ENCODE measurements around the gene SBF2. TPM values are rescaled to one million over a fixed set of nuclear protein-coding genes. Genes with fewer than 3 reads are reported as not detected.

SBF2 gene
- total RNA-seq, 1 donor from 2014 or later, result 24.0 TPM

DNA sequence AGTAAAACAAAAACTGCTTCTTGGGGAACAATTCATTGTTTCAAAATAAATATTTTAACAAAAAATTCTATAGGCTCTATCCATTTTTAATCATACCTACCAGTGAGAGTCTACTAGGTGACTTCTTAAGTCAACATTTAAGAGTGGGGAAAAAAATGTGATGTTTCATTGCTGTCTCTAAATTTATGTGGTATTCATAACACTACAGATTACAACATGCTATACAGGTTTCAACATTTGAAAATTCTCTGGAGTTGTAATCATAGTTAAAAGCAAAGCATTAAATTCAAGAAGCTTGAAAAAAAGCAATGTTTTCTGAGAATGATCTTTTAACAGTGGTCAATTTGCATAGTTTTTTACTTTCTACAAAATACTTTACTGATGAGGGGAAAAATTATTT lies 18.3 kb downstream of the SBF2 start:
- no peak for FAIRE-seq
- no peak overlapping the region for H3K4me3 ChIP-seq (ENCODE audit: low read depth, low read length)
- H3K27me3 ChIP-seq (ENCODE audit: control insufficient read depth, insufficient read depth, low read length), result no peaks in the 10 kb centered on the region
- TF ChIP-seq, protein P1, sequence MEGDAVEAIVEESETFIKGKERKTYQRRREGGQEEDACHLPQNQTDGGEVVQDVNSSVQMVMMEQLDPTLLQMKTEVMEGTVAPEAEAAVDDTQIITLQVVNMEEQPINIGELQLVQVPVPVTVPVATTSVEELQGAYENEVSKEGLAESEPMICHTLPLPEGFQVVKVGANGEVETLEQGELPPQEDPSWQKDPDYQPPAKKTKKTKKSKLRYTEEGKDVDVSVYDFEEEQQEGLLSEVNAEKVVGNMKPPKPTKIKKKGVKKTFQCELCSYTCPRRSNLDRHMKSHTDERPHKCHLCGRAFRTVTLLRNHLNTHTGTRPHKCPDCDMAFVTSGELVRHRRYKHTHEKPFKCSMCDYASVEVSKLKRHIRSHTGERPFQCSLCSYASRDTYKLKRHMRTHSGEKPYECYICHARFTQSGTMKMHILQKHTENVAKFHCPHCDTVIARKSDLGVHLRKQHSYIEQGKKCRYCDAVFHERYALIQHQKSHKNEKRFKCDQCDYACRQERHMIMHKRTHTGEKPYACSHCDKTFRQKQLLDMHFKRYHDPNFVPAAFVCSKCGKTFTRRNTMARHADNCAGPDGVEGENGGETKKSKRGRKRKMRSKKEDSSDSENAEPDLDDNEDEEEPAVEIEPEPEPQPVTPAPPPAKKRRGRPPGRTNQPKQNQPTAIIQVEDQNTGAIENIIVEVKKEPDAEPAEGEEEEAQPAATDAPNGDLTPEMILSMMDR (IDR thresholded peaks at IDR 0.05; ENCODE audit: insufficient read depth, low read length, severe bottlenecking), result no peak
- DNase-seq (ENCODE audit: low read depth), result peak; percentile 81
- no peaks in the 10 kb centered on the region for H3K36me3 ChIP-seq (ENCODE audit: control insufficient read depth, insufficient read depth, low read length)

DNA sequence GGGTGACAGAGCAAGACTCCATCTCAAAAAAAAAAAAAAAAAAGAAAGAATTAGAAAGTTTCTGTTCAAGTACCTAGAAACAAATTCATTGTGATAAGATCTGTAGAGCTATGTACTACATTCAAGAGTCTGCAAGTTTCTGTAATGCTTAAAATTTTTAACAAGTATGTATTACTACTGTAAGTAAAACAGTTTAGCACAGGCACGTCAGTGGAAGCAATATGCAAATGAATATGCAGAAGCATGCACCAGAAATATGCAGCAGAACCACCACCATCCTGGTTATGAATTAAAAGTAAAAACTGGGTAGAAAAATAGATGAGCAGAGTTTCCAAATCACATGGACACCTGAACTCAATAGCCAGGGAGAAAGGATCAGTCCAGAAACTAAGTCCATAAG lies 19.3 kb downstream of the SBF2 start:
- DNase-seq (ENCODE audit: low read depth) (no peak), FAIRE-seq (no peak)
- H3K27me3 ChIP-seq (ENCODE audit: control insufficient read depth, insufficient read depth, low read length), result no peaks in the 10 kb centered on the region
- no peak overlapping the region for H3K4me3 ChIP-seq (ENCODE audit: low read depth, low read length)
- H3K36me3 ChIP-seq (ENCODE audit: control insufficient read depth, insufficient read depth, low read length), result no peaks in the 10 kb centered on the region
- TF ChIP-seq, protein P1 (IDR thresholded peaks at IDR 0.05; ENCODE audit: insufficient read depth, low read length, severe bottlenecking), result no peak

DNA sequence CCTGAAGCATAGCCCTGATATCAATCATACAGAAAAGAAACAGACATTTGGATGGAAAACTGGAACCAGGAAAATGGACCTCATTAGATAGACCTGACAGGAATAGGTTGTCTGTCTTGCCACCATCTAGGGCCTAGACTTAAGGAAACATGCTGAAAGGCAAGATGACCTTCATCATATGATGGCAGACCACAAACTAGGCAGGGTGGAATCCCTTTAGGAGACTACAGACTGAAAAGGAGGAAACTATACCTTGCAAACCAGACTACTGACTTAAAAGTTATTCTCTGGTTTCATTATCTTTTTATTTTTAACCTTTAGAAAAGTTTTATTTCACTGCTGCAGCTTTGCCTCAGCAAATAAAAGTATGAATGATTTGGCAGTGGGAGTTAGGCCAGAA lies 20.3 kb downstream of the SBF2 start:
- no peak for FAIRE-seq
- Histone ChIP-seq H3K36me3 (ENCODE audit: control insufficient read depth, insufficient read depth, low read length) (no peaks in the 10 kb centered on the region), H3K27me3 (ENCODE audit: control insufficient read depth, insufficient read depth, low read length) (no peaks in the 10 kb centered on the region), H3K4me3 (ENCODE audit: low read depth, low read length) (no peak overlapping the region)
- DNase-seq (ENCODE audit: low read depth), result no peak
- TF ChIP-seq, protein P1 (IDR thresholded peaks at IDR 0.05; ENCODE audit: insufficient read depth, low read length, severe bottlenecking), result no peak

DNA sequence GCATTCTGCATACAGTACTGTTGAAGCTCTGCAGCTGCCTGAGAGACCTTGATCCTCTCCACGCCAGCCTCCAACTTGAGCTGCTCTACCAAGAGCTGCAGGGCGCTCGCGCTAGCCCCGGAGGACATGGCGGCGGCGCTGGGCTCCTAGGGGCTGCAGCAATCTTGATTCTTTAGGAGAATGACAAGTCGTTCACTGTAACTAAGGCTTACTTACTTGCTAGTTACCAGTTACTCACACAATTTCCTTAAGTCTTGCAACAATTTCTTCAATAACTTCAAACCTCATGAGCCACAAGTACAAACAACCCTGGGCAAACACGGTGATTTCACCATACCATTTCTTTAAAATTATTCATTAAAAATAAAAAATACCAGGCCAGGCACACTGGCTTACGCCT lies 21.9 kb downstream of the SBF2 start:
- DNase-seq (ENCODE audit: low read depth), result peak; percentile 57
- Histone ChIP-seq H3K36me3 (ENCODE audit: control insufficient read depth, insufficient read depth, low read length) (no peaks in the 10 kb centered on the region), H3K27me3 (ENCODE audit: control insufficient read depth, insufficient read depth, low read length) (no peaks in the 10 kb centered on the region), H3K4me3 (ENCODE audit: low read depth, low read length) (no peak overlapping the region)
- TF ChIP-seq, protein P1 (IDR thresholded peaks at IDR 0.05; ENCODE audit: insufficient read depth, low read length, severe bottlenecking), result no peak
- no peak for FAIRE-seq

DNA sequence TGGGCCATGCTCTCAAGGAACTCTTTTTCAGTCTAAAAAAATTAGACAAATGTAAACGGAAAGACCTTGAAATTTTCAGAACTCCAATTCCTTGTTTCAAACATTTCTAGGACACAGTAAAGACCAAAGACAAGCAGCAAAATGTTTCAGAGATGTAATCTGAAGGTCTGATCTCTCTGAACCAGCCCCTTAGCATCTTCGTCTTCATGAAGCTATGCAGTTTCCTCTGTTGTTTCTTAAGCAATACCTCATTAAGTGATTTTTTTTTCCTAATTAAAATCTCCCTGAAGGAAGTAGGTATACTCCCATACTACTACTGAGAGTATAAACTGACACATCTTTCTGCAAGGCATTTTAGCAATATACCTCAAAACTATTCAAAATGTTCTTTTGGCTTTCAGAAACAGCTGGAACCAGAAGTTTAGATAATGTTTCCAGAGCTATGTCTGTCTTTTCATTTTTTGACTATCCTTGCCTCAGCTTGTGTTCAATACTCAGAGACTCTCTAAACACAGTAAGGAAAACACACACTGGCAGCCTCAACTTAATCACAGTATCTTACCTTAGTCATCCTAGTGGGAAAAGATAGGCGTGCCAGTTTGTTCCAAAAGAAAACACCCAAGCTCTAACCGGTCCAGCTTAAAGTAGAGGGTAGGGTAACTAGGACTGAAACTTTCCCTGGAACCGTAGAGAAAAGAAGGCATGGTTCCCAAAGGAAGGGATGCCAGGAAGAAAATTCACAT lies 25.1 kb downstream of the SBF2 start:
- Histone ChIP-seq H3K4me3 (ENCODE audit: low read depth, low read length) (no peak overlapping the region), H3K27me3 (ENCODE audit: control insufficient read depth, insufficient read depth, low read length) (no peaks in the 10 kb centered on the region), H3K36me3 (ENCODE audit: control insufficient read depth, insufficient read depth, low read length) (no peaks in the 10 kb centered on the region)
- no peak for FAIRE-seq
- DNase-seq (ENCODE audit: low read depth), result peak; percentile 48
- TF ChIP-seq, protein P1 (IDR thresholded peaks at IDR 0.05; ENCODE audit: insufficient read depth, low read length, severe bottlenecking), result no peak

DNA sequence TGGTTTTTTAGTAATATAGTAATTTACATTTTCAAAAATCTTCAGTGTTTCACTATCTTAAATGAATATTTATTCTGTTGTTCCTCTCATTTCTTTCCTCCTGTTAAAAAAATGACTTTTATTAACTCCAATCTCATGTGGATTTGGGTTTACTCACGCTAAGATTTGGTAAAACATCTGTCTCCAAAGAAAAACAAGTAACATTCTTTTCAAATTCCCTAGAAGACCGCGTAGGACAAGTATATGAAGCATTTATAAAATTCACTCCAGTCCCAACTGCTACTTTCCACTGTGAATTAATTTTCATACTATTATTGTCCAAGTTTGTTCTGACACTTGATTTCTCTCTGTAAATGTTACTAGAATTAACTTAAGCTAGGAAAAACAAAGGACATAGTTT lies 26.2 kb downstream of the SBF2 start:
- no peaks in the 10 kb centered on the region for H3K27me3 ChIP-seq (ENCODE audit: control insufficient read depth, insufficient read depth, low read length)
- FAIRE-seq, result no peak
- H3K4me3 ChIP-seq (ENCODE audit: low read depth, low read length), result no peak overlapping the region
- TF ChIP-seq, protein P1 (IDR thresholded peaks at IDR 0.05; ENCODE audit: insufficient read depth, low read length, severe bottlenecking), result no peak
- DNase-seq (ENCODE audit: low read depth), result no peak
- H3K36me3 ChIP-seq (ENCODE audit: control insufficient read depth, insufficient read depth, low read length), result no peaks in the 10 kb centered on the region

Data from bronchial epithelial cell (primary cell).